Activated T-cell treated with anti-CD3 and anti-CD28 coated beads, Interleukin-2, amount 50 U/mL, for 24 hours (primary cell): Measurements from ENCODE around the gene PRRT2.

Experiments used
- DNase-seq: peaks from one replicate; pipeline ENCODE4 v3.0.0-alpha.2; 2020
- H3K27ac Mint-ChIP-seq: 2 replicates; pipeline ENCODE4 v1.8.0; 2020; ENCODE audit warnings: mild to moderate bottlenecking, mixed read lengths
- H3K27me3 Mint-ChIP-seq: 2 replicates; pipeline ENCODE4 v1.8.0; 2020; ENCODE audit warnings: mixed read lengths
- H3K36me3 Mint-ChIP-seq: 2 replicates; pipeline ENCODE4 v1.8.0; 2020; ENCODE audit warnings: low read depth, mixed read lengths
- H3K4me1 Mint-ChIP-seq: 2 replicates; pipeline ENCODE4 v1.8.0; 2020; ENCODE audit warnings: low read depth, mixed read lengths
- H3K4me3 Mint-ChIP-seq: 2 replicates; pipeline ENCODE4 v1.8.0; 2020; ENCODE audit warnings: mild to moderate bottlenecking, moderate library complexity, mixed read lengths
- H3K9me3 Mint-ChIP-seq: 2 replicates; pipeline ENCODE4 v1.8.0; 2020; ENCODE audit warnings: mixed read lengths

The PRRT2 gene

GRCh38 chr16:29813644-29814562 is 1.9 kb downstream of the PRRT2 start:
- peaks cover 2% of the 10 kb centered on the region for H3K27me3 Mint-ChIP-seq
- peak overlapping the region; percentile 97 for H3K27ac Mint-ChIP-seq
- no peak overlapping the region for H3K4me3 Mint-ChIP-seq
- H3K9me3 Mint-ChIP-seq, result no peaks in the 10 kb centered on the region
- DNase-seq, result no peak
- peaks cover 45% of the 10 kb centered on the region for H3K36me3 Mint-ChIP-seq
- peaks cover 68% of the 10 kb centered on the region for H3K4me1 Mint-ChIP-seq

- H3K4me1 Mint-ChIP-seq, result peaks cover 72% of the 10 kb centered on the region
- H3K27ac Mint-ChIP-seq, result peak overlapping the region; percentile 97
- H3K4me3 Mint-ChIP-seq, result peak overlapping the region; percentile 99
- H3K9me3 Mint-ChIP-seq, result no peaks in the 10 kb centered on the region
- peaks cover 2% of the 10 kb centered on the region for H3K27me3 Mint-ChIP-seq
- DNase-seq, result no peak
- H3K36me3 Mint-ChIP-seq, result peaks cover 46% of the 10 kb centered on the region
Measured at GRCh38 chr16:29814592-29814991, 2.6 kb downstream of the PRRT2 start.

GRCh38 chr16:29815032-29815721 is 3.2 kb downstream of the PRRT2 start:
- peaks cover 46% of the 10 kb centered on the region for H3K36me3 Mint-ChIP-seq
- peak overlapping the region; percentile 97 for H3K27ac Mint-ChIP-seq
- H3K9me3 Mint-ChIP-seq, result no peaks in the 10 kb centered on the region
- H3K4me1 Mint-ChIP-seq, result peaks cover 72% of the 10 kb centered on the region
- peak; percentile 71 for DNase-seq
- peaks cover 2% of the 10 kb centered on the region for H3K27me3 Mint-ChIP-seq
- H3K4me3 Mint-ChIP-seq, result peak overlapping the region; percentile 99

GRCh38 chr16:29815793-29816693 is 4.0 kb downstream of the PRRT2 start, which contains the start of gene PAGR1:
TSS of gene PAGR1 (plus strand) at chr16:29816152. CDS start at chr16:29816526, 374 bp downstream.
- peak within 1 kb of the TSS; percentile 99 for H3K4me3 Mint-ChIP-seq
- peaks cover 72% of the 10 kb centered on the region for H3K4me1 Mint-ChIP-seq
- no peaks in the 10 kb centered on the region for H3K9me3 Mint-ChIP-seq
- H3K36me3 Mint-ChIP-seq, result peaks cover 46% of the 10 kb centered on the region
- H3K27ac Mint-ChIP-seq, result peak within 1 kb of the TSS; percentile 97
- DNase-seq, result peak; percentile 99
- H3K27me3 Mint-ChIP-seq, result peaks cover 2% of the 10 kb centered on the region

GRCh38 chr16:29816694-29817441 is 4.9 kb downstream of the PRRT2 start:
- H3K27me3 Mint-ChIP-seq, result peaks cover 2% of the 10 kb centered on the region
- peaks cover 71% of the 10 kb centered on the region for H3K4me1 Mint-ChIP-seq
- peak; percentile 79 for DNase-seq

GRCh38 chr16:29818082-29818481 is 6.1 kb downstream of the PRRT2 start:
- H3K27ac Mint-ChIP-seq, result peak overlapping the region; percentile 97
- H3K4me3 Mint-ChIP-seq, result peak overlapping the region; percentile 99
- H3K27me3 Mint-ChIP-seq, result no peaks in the 10 kb centered on the region
- H3K4me1 Mint-ChIP-seq, result peaks cover 76% of the 10 kb centered on the region
- peaks cover 59% of the 10 kb centered on the region for H3K36me3 Mint-ChIP-seq
- no peak for DNase-seq
- no peaks in the 10 kb centered on the region for H3K9me3 Mint-ChIP-seq

More at GRCh38 chr16:29816694-29817441, 4.9 kb downstream of the PRRT2 start:
- peak overlapping the region; percentile 97 for H3K27ac Mint-ChIP-seq
- peak overlapping the region; percentile 99 for H3K4me3 Mint-ChIP-seq
- peaks cover 53% of the 10 kb centered on the region for H3K36me3 Mint-ChIP-seq
- H3K9me3 Mint-ChIP-seq, result no peaks in the 10 kb centered on the region

- Mint-ChIP-seq H3K36me3 (peaks cover 59% of the 10 kb centered on the region), H3K27me3 (no peaks in the 10 kb centered on the region), H3K27ac (peak overlapping the region; percentile 97), H3K9me3 (no peaks in the 10 kb centered on the region), H3K4me3 (peak overlapping the region; percentile 99), H3K4me1 (peaks cover 81% of the 10 kb centered on the region)
- no peak for DNase-seq
Measured at GRCh38 chr16:29819506-29819905, 7.5 kb downstream of the PRRT2 start.

- peaks cover 62% of the 10 kb centered on the region for H3K36me3 Mint-ChIP-seq
- peak within 1 kb of the TSS; percentile 97 for H3K27ac Mint-ChIP-seq
- H3K4me3 Mint-ChIP-seq, result peak within 1 kb of the TSS; percentile 99
- no peaks in the 10 kb centered on the region for H3K27me3 Mint-ChIP-seq
- peaks cover 81% of the 10 kb centered on the region for H3K4me1 Mint-ChIP-seq
- H3K9me3 Mint-ChIP-seq, result no peaks in the 10 kb centered on the region
- DNase-seq, result peak; percentile 77
Measured at GRCh38 chr16:29820271-29820701, 8.3 kb downstream of the PRRT2 start, which contains the start of gene MVP. TSS of gene MVP (plus strand) at chr16:29820462. CDS start at chr16:29830550, 10,088 bp downstream.

GRCh38 chr16:29820730-29821642 is 9.0 kb downstream of the PRRT2 start:
- Mint-ChIP-seq H3K4me3 (peak overlapping the region; percentile 99), H3K9me3 (no peaks in the 10 kb centered on the region), H3K4me1 (peaks cover 85% of the 10 kb centered on the region), H3K27ac (peak overlapping the region; percentile 97), H3K36me3 (peaks cover 65% of the 10 kb centered on the region), H3K27me3 (no peaks in the 10 kb centered on the region)
- peak; percentile 64 for DNase-seq

- no peaks in the 10 kb centered on the region for H3K9me3 Mint-ChIP-seq
- no peak for DNase-seq
- H3K4me3 Mint-ChIP-seq, result peak overlapping the region; percentile 99
- H3K4me1 Mint-ChIP-seq, result peaks cover 92% of the 10 kb centered on the region
- H3K36me3 Mint-ChIP-seq, result peaks cover 60% of the 10 kb centered on the region
- peak overlapping the region; percentile 97 for H3K27ac Mint-ChIP-seq
- H3K27me3 Mint-ChIP-seq, result no peaks in the 10 kb centered on the region
Measured at GRCh38 chr16:29821643-29822115, 9.7 kb downstream of the PRRT2 start.

GRCh38 chr16:29824589-29825144 is 12.7 kb downstream of the PRRT2 start:
- Mint-ChIP-seq H3K27ac (peak overlapping the region; percentile 94), H3K4me1 (peaks cover 91% of the 10 kb centered on the region), H3K36me3 (peaks cover 39% of the 10 kb centered on the region), H3K9me3 (no peaks in the 10 kb centered on the region), H3K27me3 (no peaks in the 10 kb centered on the region), H3K4me3 (peak overlapping the region; percentile 69)
- no peak for DNase-seq
